ENCODE measurements around the gene EFEMP1.

DNA sequence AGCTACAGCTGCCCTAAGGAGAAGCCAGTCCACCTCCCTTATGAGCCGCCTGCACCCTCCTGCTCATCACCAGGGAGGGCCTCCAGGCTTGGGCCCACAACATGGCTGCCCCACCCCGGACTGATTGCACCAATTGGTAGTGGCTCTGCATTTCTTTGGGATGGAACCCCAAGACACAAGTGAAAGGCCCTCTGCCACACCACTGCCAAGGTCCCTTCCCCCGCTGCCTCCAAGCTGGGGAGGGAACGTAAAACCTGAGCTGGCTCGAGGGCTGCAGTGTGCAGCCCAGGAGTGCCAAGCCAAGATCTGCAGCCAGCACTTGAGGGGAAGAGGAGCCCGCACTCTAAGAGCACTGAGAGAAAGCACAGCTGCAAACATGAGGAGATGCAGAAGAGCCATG, 97.3 kb downstream of the EFEMP1 start:
- TF ChIP-seq POLR2A (IDR thresholded peaks at IDR 0.05; ENCODE audit: low read depth) (no peak), CTCF (IDR thresholded peaks at IDR 0.05) (no peak), POLR2AphosphoS5 (IDR thresholded peaks at IDR 0.05) (no peak)
